GM23338 (cell line): ENCODE data around the gene VAPA. TPM values are rescaled to one million over a fixed set of nuclear protein-coding genes. Genes with fewer than 3 reads are reported as not detected.

Source experiments
- ATAC-seq: fragments of 200-7000 bp; cut with Tn5 transposase; 3 replicates; pipeline ENCODE4 v1.9.1; 2020
- DNase-seq: peaks from one replicate; pipeline ENCODE4 v3.0.0-alpha.2; 2015; ENCODE audit warnings: low spot score
- H2AFZ ChIP-seq: fragments of 200-600 bp; sonication (generic); 2 replicates; pipeline ENCODE4 v1.8.0; 2016; ENCODE audit warnings: antibody characterized with exemption, mild to moderate bottlenecking, moderate library complexity
- H3F3A ChIP-seq: fragments of 200-600 bp; sonication (generic); replicated peaks from 2 replicates; pipeline ENCODE4 v1.8.0; 2017; ENCODE audit warnings: antibody characterized with exemption, mixed run types, low read depth
- H3K27ac ChIP-seq: fragments of 200-600 bp; sonication (generic); 2 replicates; pipeline ENCODE4 v1.6.1; 2016; ENCODE audit warnings: low read depth
- H3K27me3 ChIP-seq: fragments of 200-600 bp; sonication (generic); 2 replicates; pipeline ENCODE4 v1.8.0; 2016; ENCODE audit warnings: mild to moderate bottlenecking, mixed run types, moderate library complexity; ENCODE audit not compliant: insufficient read depth
- H3K36me3 ChIP-seq: fragments of 200-600 bp; sonication (generic); 2 replicates; pipeline ENCODE4 v1.8.0; 2016; ENCODE audit warnings: mild to moderate bottlenecking; ENCODE audit not compliant: insufficient read depth
- H3K4me1 ChIP-seq: fragments of 200-600 bp; sonication (generic); 2 replicates; pipeline ENCODE4 v1.8.0; 2016; ENCODE audit warnings: mild to moderate bottlenecking, moderate library complexity; ENCODE audit not compliant: insufficient read depth
- H3K4me2 ChIP-seq: fragments of 200-600 bp; sonication (generic); 2 replicates; pipeline ENCODE4 v1.7.1; 2017; ENCODE audit warnings: mixed run types
- H3K4me3 ChIP-seq: fragments of 200-600 bp; sonication (generic); 2 replicates; pipeline ENCODE4 v1.6.1; 2016; ENCODE audit warnings: mixed run types
- H3K79me2 ChIP-seq: fragments of 200-600 bp; sonication (generic); replicated peaks from 2 replicates; pipeline ENCODE4 v1.8.0; 2017; ENCODE audit warnings: mild to moderate bottlenecking; ENCODE audit not compliant: insufficient read depth
- H3K9me2 ChIP-seq: fragments of 200-600 bp; sonication (generic); 2 replicates; pipeline ENCODE4 v1.8.0; 2017; ENCODE audit not compliant: insufficient read depth
- H4K20me1 ChIP-seq: fragments of 200-600 bp; sonication (generic); replicated peaks from 2 replicates; pipeline ENCODE4 v1.8.0; 2017; ENCODE audit warnings: mild to moderate bottlenecking; ENCODE audit not compliant: insufficient read depth
- H3K27ac Mint-ChIP-seq: 2 replicates; pipeline ENCODE4 v1.8.0; 2020; ENCODE audit warnings: inconsistent platforms, mild to moderate bottlenecking, moderate library complexity, mixed read lengths
- H3K27me3 Mint-ChIP-seq: 3 replicates; pipeline ENCODE4 v1.8.0; 2022; ENCODE audit warnings: low read depth, mild to moderate bottlenecking, moderate library complexity, mixed read lengths, inconsistent platforms; ENCODE audit not compliant: insufficient read depth, poor library complexity
- H3K36me3 Mint-ChIP-seq: 3 replicates; pipeline ENCODE4 v1.8.0; 2021; ENCODE audit warnings: low read depth, mild to moderate bottlenecking, inconsistent platforms, moderate library complexity, mixed read lengths
- H3K4me1 Mint-ChIP-seq: 3 replicates; pipeline ENCODE4 v1.8.0; 2020; ENCODE audit warnings: mild to moderate bottlenecking, inconsistent platforms, mixed read lengths
- H3K4me3 Mint-ChIP-seq: 3 replicates; pipeline ENCODE4 v1.8.0; 2021; ENCODE audit warnings: moderate library complexity, mild to moderate bottlenecking, inconsistent platforms, mixed read lengths
- H3K9me3 Mint-ChIP-seq: 3 replicates; pipeline ENCODE4 v1.8.0; 2020; ENCODE audit warnings: moderate library complexity, mild to moderate bottlenecking, inconsistent platforms, mixed read lengths
- CREB1 ChIP-seq: fragments of 250-450 bp; sonication (Bioruptor Pico); IDR thresholded peaks from 2 replicates; pipeline ENCODE4 v1.5.0; 2020; ENCODE audit warnings: low read depth, mild to moderate bottlenecking, moderate library complexity
- CTCF ChIP-seq, 2 experiments: fragments of 200-600 bp in 1 of 2; sonication (generic) in 1 of 2; conservative IDR thresholded peaks; 2 replicates each; pipeline versions ENCODE4 v1.5.1 to v1.6.1; 2016 to 2017; ENCODE audit warnings: antibody characterized with exemption in 2 of 2, low read depth in 2 of 2, mild to moderate bottlenecking in 2 of 2, moderate library complexity in 1 of 2
- EZH2 ChIP-seq: fragments of 200-600 bp; sonication (generic); IDR thresholded peaks from one replicate; pipeline ENCODE4 v1.8.0; 2017; ENCODE audit warnings: antibody characterized with exemption, mild to moderate bottlenecking, low read depth; ENCODE audit not compliant: unreplicated experiment
- EZH2phosphoT487 ChIP-seq: fragments of 200-600 bp; sonication (generic); IDR thresholded peaks from one replicate; pipeline ENCODE4 v1.8.1; 2018; ENCODE audit warnings: antibody characterized with exemption; ENCODE audit not compliant: unreplicated experiment
- JUNB ChIP-seq: IDR thresholded peaks from one replicate; pipeline ENCODE4 v1.6.1; 2016; ENCODE audit warnings: antibody characterized with exemption; ENCODE audit not compliant: unreplicated experiment
- NANOG ChIP-seq: IDR thresholded peaks from 2 replicates; pipeline ENCODE4 v1.6.1; 2016; ENCODE audit warnings: antibody characterized with exemption, borderline replicate concordance
- POLR2AphosphoS5 ChIP-seq: IDR thresholded peaks from 2 replicates; pipeline ENCODE4 v1.6.1; 2016; ENCODE audit warnings: antibody characterized with exemption, low read depth
- REST ChIP-seq: IDR thresholded peaks from one replicate; pipeline ENCODE4 v1.6.1; 2018; ENCODE audit warnings: antibody characterized with exemption; ENCODE audit not compliant: unreplicated experiment
- STAT1 ChIP-seq: IDR thresholded peaks from one replicate; pipeline ENCODE4 v1.6.1; 2016; ENCODE audit warnings: antibody characterized with exemption; ENCODE audit not compliant: unreplicated experiment
- ZNF114 ChIP-seq: fragments of 250-450 bp; sonication (Bioruptor Pico); IDR thresholded peaks from 2 replicates; pipeline ENCODE4 v1.5.0; 2020; ENCODE audit warnings: mild to moderate bottlenecking, moderate library complexity
- ZNF331 ChIP-seq: fragments of 250-450 bp; sonication (Bioruptor Pico); IDR thresholded peaks from 2 replicates; pipeline ENCODE4 v1.5.0; 2020; ENCODE audit warnings: low read depth, mild to moderate bottlenecking, moderate library complexity
- ZNF462 ChIP-seq: fragments of 250-450 bp; sonication (Bioruptor Pico); IDR thresholded peaks from 2 replicates; pipeline ENCODE4 v1.5.0; 2020; ENCODE audit warnings: mild to moderate bottlenecking, moderate library complexity
- polyA plus RNA-seq: library from polyadenylated mRNA; unstranded; fragments of >200 nt; fragmentation: Nextera tagmentation; extraction: Ambion mirVana; gene quantifications from 2 replicates; pipeline ENCODE4 v1.2.1, GENCODE V29; 2016
- total RNA-seq: library from RNA; depleted of rRNA; stranded (reverse); fragments of >200 nt; shearing (Covaris generic); gene quantifications from 2 replicates; pipeline ENCODE4 v1.2.3, GENCODE V29; 2014
- TF ChIP-seq, protein P1 (sequence below): IDR thresholded peaks from 2 replicates; pipeline ENCODE4 v1.6.1; 2016; ENCODE audit warnings: antibody characterized with exemption

VAPA gene
- total and polyA plus RNA-seq, 2 experiments from 2014 or later = 162 to 178 TPM

GRCh38 chr18:9946831-9947230 is 33.0 kb downstream of the VAPA start:
- no peak overlapping the region for H3K4me3 Mint-ChIP-seq
- peaks cover 7% of the 10 kb centered on the region for H4K20me1 ChIP-seq
- H3K27me3 ChIP-seq = no peaks in the 10 kb centered on the region
- no peaks in the 10 kb centered on the region for H3K27me3 Mint-ChIP-seq
- no peaks in the 10 kb centered on the region for H3K4me1 ChIP-seq
- peaks cover 26% of the 10 kb centered on the region for H3K79me2 ChIP-seq
- ATAC-seq = no peak
- H3K4me3 ChIP-seq = no peak overlapping the region
- no peak overlapping the region for H3K4me2 ChIP-seq
- no peak for DNase-seq
- no peak overlapping the region for H3K27ac ChIP-seq
- no peaks in the 10 kb centered on the region for H3F3A ChIP-seq
- no peak overlapping the region for H3K27ac Mint-ChIP-seq
- H3K36me3 ChIP-seq = no peaks in the 10 kb centered on the region; the same call in 1 of the 2 replicates
- no peaks in the 10 kb centered on the region for H3K9me2 ChIP-seq
- peaks cover 22% of the 10 kb centered on the region for H3K36me3 Mint-ChIP-seq
- no peaks in the 10 kb centered on the region for H3K9me3 Mint-ChIP-seq
- TF ChIP-seq ZNF462 = no peak
- TF ChIP-seq CTCF (conservative IDR thresholded peaks at IDR 0.05; ENCODE audit: low read depth in 2 of 2) = no peak
- TF ChIP-seq STAT1 = no peak
- TF ChIP-seq POLR2AphosphoS5 = no peak
- TF ChIP-seq, protein P1, sequence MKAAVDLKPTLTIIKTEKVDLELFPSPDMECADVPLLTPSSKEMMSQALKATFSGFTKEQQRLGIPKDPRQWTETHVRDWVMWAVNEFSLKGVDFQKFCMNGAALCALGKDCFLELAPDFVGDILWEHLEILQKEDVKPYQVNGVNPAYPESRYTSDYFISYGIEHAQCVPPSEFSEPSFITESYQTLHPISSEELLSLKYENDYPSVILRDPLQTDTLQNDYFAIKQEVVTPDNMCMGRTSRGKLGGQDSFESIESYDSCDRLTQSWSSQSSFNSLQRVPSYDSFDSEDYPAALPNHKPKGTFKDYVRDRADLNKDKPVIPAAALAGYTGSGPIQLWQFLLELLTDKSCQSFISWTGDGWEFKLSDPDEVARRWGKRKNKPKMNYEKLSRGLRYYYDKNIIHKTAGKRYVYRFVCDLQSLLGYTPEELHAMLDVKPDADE = no peak
- TF ChIP-seq NANOG = no peak
- TF ChIP-seq ZNF331 = no peak
- no peak for TF ChIP-seq REST
- TF ChIP-seq ZNF114 (CRISPR knock-in tag) = no peak
- no peak for TF ChIP-seq CREB1 (CRISPR knock-in tag)
- TF ChIP-seq EZH2phosphoT487 = no peak
- no peak for TF ChIP-seq JUNB
- TF ChIP-seq EZH2 = no peak
- peaks cover 2% of the 10 kb centered on the region; the same call in 2 of the 3 replicates for H3K4me1 Mint-ChIP-seq
- no peak overlapping the region for H2AFZ ChIP-seq
